HG02623 (cell line): ENCODE data around the gene IGFL1.
"Not testable (repeated sequence)": the region's sequence is repeated elsewhere in the genome, so short reads cannot be mapped to it uniquely, and the experiment has no call there.

ENCODE experiments used
- ATAC-seq: cut with Tn5 transposase; IDR thresholded peaks from one replicate; pipeline ENCODE4 v1.9.1; 2021; ENCODE audit warnings: moderate library complexity; ENCODE audit not compliant: unreplicated experiment

Gene IGFL1

DNA sequence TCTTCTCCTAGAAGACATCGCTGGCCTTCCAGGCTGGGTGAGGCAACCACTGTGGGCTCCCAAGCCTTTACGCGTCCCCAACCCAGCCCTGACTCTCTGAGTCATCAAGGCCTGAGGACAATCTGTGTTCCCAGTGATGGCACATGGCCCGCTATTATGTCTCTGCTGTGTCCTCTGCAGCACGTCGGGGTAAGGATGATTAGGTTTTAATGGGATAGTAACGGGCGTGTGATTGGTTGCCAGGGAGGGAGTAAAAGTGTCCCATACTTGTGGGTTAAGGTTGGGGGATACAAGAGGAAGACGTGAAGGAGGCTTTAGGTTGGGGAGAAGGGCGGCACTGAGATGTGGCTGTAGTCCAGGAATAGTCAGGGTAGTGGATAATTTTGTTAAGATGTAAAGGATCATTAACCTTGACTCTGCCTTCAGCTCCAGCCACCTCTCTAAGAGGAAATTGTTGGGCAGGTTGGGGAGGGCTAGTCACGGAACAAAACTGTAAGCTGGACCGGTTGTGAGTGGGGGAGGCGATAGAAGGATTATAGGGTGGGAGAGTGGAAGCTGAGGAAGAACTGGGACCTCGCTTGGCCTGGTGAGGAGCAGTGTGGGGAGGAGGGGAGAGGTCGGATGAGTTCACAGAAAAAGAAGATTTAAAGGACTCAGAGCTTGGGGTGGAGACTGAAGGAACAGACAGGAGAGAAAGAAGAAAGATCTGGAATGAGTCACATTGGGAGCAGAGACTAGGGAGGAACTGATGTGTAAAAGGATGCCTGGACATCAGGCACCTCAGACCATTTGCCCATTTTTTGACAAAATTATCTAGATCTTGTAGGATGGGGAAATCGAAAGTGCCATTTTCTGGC lies 27.9 kb upstream of the IGFL1 start:
- ATAC-seq: no peak

DNA sequence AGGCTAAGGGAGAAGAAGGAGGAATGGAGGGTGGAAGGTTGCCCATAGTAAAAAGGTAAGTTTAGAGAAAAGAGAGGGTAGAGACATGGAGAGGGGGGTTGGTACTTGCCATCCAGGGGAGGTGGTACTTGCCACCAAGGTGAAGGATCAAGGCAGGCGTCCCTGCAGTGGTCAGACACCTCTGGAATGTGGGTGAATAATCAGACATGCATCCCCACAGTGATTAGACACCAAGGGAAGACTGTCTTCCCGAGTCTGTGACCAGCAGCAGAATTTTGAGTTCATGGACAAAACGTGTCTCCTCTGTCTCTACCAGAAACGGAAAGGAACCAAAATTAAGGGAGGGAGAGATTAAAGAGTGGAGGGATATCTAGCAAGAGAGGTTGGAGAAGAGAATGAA lies 27.1 kb upstream of the IGFL1 start:
- no peak for ATAC-seq

DNA sequence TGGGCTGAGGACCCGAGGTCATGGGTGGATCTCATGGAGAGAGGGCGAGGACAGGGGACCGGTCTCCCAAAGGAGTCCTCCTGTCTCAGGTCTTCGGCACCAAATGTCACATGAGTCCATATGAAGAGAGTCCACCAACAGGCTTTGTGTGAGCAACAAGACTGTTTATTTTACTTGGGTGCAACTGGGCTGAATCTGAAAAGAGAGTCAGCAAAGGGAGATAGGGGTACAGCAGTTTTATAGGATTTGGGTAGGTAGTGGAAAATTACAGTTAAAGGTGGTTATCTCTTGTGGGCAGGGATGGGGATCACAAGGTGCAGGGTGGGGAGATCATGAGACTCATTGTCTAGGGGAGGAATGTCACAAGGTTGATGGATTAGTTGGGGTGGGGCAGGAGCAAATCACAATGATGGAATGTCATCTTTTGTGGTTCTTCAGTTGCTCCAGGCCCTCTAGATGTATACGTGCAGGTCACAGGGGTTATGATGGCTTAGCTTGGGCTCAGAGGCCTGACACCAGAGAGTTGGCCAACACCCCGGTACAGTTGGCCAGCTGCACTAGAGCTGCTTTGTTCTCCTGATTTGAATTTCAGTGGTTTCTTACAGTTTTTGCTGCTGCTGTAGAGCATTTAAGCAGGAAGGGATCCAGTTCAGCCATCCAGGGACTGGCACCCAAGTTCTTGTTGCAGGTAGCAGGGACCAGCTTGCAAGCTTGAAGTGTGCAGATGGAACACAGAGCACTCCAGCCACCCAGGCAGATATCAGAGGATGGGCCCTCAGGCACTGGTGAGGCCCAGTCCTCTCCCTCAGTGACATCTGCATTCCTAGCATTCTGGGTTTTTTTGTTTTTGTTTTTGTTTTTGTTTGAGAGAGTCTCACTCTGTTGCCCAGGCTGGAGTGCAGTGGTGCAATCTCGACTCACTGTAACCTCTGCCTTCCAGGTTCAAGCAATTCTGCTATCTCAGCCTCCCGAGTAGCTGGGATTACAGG lies 26.4 kb upstream of the IGFL1 start:
- ATAC-seq: no peak

DNA sequence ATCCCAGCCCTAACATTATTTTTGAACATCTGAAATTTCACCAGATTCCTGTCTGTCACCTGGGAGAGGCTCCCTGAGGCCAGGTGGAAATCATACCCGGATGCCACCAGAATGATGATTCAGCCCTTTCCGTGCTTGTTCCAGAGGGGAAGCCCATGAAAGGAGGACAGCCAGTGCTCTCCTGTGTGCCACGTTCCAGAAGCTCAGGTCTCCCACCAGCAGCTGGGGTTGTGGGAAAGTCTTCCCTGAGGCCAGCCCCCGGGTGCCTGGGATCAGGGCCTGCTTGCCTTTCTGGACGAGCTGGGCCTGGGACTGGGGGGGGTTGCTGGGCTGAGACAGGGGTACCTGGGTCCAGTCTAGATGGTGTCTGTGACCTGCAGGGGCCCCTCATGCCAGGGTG lies 25.5 kb upstream of the IGFL1 start:
- no peak for ATAC-seq

DNA sequence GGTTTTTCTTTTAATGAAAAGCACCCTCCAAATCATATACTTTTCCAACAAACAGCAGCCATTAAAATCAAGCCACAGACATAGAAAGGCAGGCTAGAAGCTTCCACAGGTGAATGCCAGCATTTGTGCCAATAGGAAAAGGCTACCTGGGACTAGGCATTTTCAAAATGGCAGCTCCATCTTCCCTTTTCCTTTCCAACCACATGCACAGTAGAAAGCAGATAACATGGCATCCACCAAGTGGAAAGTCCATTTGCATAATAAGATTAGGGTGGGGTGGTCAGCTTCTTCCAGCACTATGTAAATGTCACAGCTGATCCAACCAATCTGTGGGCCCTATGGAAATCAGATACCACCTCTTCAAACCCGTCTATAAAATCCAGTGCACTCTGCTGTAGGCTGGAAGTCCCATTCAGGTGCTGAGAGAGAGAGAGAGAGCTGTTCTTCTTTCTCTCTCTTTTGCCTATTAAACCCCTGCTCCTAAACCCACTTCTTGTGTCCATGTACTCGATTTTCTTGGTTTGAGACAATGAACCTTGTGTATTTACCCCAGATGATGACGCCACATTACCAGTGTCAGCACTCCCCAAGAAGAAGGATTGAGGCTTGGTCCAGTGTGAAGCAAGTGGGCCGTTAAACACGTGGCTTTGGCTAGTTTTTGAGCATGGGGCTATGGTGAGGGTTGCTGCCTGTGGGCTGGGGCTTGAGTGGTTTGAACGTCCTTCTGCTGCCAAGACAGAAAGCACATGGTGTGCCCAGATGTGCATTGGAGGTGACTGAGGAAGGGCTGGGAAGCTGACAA lies 24.2 kb upstream of the IGFL1 start:
- ATAC-seq: no peak

DNA sequence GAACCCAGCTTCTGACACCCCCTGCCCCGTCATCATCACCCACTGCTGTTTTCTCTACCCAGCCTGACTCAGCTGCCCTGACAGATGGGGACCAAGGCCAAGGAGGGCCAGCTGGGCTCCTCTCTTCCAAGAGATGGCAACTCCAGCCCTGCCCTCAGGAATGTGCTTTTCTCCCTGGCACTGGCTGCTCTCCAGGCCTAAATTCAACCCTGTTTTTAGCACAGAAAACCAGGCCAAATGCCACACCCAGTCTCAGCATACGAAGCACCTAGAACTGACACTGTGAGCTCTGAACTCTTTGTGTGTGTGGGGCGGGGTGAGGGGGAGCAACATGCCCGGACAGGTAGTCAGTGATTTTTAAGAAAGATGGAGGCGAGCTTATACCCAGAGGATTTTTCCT lies 23.4 kb upstream of the IGFL1 start:
- ATAC-seq: no peak

DNA sequence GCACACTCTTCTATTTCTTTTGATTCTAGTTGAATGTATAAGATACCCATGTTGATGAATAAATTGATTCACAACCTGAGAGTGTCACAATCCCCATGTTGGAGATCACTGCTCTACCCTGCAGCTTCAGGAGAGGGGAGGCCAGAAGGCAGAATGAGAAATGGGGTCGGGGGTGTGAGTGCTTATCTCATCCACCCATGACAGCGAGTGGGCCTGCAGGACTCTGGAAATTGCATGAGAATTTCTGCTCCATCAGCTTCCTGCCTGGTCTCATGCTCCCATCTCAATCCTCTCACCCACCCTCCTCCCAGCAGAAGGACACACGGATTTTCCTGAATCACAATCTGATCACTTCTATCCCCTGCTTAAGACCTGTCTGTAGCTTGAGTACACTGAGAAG lies 22.9 kb upstream of the IGFL1 start:
- ATAC-seq: no peak

DNA sequence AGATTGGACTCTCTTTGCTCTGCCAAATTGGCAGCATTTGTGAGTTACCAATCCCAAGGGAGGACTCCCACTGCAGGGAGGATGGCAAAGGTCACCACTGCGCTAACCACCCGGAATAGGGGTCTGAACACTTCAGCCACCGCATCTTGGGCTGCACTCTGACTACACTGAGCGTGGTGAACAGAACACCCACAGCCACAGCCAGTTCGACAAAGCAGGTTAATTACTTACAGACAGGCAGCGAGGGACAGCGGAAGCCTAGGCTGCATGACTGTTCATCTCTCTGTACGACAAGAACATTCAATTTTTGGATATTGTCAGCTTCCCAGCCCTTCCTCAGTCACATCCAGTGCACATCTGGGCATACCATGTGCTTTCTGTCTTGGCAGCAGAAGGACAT lies 21.7 kb upstream of the IGFL1 start:
- ATAC-seq: not testable (repeated sequence)

DNA sequence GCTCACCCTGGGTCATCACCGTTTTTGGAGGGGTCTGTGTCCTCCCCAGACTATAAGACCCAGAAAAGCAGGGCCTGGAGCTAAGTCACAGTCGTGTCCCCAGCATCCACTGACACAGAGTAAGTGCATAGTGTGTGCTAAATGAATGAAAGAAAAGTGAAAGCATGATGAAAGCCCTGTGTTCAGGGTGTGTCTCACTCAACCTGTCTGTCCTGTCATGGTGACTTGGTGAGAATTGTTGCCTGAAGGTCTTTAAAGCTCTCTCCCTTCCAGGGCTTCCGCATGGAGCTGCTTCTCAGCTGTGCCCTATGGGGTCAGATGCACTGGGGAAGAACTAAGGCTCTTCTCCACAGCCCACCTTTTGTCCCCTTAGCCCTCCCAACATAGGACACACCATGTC lies 20.5 kb upstream of the IGFL1 start:
- no peak for ATAC-seq

DNA sequence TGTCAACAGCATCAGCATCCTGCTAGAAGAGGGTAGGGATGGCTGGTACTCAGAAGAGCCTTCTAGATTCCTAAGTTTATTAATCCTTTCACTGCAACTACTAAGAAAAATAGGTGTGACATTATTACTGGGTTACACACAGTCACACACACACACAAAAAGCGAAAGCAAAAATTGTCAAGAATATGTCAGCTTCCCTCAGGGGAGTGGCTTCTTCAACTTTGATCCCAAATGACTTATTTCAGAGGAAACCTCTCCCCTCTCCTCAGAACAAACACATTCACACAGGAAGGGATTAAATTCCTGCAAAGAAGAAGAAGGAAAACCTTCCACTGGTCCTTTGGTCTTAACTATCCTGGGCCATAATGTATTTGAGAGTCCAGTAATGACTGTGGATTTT lies 20.1 kb upstream of the IGFL1 start:
- no peak for ATAC-seq

DNA sequence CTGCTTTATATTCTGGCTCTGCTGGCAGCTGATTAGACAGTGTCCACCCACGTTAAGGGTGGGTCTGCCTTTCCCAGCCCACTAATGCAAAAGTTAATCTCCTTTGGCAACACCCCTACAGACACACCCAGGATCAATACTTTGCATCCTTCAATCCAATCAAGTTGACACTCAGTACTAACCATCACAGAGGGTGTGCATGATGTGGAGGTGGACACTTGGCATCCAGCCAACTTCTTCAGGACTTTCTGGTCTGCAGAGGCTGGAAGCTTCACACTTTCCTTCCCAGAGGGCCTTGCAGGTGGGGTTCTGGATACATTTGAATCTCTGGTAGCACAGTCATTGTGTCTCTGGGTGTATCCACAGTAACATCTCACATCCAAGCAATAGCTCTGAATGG lies 18.9 kb upstream of the IGFL1 start:
- ATAC-seq: no peak

DNA sequence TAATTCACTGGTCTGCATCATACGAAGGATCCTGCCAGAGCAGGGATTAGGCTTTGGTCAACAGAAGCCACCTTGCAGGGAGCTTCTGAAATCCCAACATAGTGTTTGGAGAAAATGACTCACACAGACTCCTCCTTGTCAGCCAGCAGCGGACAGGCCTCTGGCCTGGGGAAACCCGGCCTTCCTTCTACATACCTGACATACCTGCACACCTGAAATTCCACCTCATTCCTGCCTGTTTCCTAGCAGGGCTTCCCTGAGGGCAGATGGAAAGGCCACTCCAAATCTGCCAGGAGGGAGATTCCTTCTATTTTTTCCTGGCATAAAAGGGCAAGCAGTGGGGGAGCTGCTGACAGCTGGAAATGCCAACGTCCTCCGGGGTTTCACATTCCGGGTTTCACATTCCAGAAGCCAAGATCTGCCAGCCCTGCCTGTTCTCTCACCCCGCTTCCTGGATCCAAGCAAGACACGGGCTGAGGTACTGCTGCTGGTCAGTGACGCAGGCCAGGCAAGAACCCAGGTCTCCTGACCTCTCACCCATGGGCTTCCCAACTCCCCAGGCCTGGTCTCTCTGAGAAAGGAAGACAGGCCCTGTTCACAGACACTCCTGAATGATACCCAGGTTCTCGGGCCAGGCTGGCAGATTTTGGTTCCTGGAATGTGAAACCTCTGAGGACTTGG lies 18.2 kb upstream of the IGFL1 start:
- no peak for ATAC-seq

DNA sequence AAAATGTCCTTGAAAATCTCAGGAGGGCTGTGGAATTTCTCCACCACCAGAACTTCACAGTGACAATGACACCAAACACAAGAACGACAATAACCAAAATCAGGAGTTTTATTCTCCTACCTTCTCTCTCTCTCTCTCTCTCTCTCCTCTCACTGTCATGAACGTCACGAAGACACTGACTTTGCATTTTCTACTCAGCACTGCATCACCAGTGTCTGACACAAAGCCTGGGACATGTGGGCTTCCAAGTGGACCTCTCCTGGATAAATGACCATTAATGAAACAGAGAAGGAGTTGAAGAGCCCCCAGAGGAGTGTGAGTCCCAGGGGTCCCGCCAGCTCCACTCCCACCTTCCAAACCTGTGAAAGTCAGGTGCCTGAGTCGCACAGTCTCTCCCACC lies 16.9 kb upstream of the IGFL1 start:
- not testable (repeated sequence) for ATAC-seq

DNA sequence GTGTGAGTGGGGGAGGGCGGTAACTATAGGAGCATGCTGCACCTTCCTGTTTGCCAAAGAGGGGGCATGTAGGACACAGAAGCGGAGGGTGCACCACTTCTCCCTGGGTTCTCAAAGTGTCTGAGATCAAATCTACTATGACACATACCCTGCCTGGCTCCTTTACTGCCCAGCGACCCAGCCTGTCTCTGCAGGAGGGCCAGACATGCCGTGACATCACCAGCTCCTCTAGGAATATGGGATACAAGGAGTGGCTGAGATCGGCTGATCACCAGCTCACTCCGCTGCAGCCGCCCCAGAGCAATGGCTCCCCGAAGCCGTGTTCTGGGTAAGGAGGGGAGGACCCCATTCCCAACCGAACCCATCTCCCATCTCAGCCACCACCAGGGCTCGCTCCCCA lies 16.4 kb upstream of the IGFL1 start:
- ATAC-seq: no peak

DNA sequence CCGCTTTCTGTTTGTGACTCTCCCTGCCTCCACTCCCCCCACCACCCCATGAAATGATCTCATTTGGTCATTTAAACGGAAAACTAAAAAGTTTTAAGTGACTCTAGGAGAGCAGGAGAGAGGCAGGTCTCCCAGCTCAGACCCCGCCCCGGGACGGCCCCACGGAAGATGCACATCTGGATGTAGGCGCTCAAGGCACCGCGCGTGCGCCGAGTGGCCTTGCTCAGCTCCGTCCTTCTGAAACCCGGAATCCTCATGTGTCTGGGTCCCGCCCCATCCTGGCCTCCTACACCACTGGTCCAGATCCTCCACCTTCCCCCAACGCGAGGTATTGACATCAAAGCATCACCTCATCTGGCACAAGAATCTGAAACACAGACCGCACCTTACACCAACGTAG lies 15.7 kb upstream of the IGFL1 start:
- ATAC-seq: no peak

DNA sequence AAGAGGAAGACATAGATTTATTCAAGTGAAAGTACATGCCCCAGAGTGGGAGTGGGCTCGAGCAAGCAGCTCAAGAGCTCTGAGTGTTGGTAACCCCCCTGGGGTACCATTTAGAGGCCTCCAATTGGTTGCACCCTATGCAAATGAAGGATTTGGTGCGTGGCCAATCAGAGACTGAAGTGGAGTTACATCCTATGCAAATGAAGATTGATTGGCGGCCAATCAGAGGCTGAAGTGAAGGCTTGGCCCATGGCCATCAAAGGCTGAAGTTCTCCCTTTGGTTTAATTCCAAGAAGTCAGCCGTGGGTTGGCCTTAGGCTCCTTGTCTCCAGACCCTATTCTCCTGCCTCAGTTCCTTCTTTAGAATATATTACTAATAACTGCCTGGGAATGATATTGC lies 12.9 kb upstream of the IGFL1 start:
- ATAC-seq: no peak

DNA sequence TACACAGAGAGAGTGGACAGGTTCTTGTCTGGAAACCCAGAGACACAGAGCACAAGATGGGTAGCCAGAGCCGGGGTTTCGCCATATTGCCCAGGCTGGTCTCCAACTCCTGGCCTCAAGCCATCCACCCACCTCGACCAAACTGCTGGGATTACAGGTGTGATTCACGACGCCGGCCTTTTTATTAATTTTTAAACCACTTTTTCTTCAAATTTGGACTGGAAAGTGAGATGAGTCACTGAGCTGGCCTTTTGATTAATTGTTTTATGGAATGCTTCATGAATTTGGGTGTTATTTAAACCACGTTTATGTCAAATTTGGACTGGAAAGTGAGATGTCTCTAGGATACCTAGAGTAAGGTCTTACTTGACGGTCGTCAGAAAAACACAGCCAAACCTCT lies 12.1 kb upstream of the IGFL1 start:
- no peak for ATAC-seq

DNA sequence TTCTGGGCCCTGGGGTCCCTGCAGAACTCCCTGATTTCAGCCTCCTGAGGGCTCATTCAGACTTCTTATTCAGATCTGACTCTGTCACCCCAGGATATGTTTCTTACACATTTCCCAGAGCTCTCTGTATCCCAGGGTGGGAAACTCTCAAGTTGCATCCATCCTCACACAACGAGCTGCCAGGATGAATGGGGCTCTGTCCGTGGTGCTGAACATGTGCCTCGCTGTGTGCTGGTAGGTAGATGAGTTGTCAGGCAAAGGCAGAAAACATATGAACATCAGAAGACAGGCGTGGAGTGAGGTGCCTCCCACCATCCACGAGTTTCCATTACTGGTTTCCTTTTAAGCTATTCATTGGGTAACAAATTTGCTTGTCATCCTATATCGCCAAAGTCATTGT lies 11.4 kb upstream of the IGFL1 start:
- ATAC-seq: no peak

DNA sequence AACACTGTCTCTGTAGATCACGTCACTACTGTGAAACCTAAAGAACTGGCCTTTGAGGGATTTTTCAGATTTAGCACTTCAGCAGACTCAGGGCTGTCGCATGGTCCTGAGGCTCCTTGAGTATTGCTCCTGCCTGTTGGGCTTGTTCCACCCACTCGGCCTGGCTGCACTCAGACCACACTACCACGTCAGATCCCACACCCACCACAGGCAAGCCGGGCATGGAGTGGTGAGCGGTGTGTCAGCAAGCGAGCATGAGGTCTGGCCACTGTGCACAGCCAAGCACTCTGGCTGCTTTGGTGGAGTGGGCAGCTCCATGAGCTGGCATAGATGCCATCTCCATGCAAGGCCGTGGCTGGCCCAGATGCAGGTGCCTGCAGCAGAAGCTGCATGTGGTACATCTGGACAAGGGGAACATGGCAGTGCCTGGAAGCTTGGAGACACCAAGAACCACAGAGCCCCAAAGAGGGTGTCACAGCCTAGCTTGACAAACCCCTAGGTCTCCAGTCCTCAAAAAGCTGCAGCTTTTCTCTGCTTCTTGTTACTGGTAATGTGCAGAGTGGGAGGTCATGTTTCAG lies 9.4 kb upstream of the IGFL1 start:
- ATAC-seq: no peak

DNA sequence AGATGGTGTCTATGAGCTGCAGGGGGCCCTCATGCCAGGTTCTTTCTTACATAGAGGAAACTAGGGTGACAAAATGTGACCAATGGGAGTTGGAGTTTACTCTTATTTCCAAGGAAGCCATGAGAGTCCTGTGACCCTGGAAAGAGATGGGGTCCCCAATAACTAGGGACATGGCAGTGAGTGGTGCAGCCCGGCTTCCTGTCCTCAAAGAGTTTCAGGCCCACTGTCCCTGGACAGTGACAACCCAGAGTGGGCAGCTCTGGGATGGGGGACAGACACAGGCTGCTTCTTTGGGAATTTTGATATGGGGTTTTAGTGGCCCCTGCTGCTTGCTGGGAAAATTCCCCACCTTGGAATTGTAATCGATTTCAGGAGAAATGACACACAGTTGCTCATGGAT lies 8.4 kb upstream of the IGFL1 start:
- no peak for ATAC-seq
